ENCODE data around the gene PCP4L1.
A peak's percentile ranks its signal among the peaks of the same experiment; 100 is the strongest.
"Not testable (repeated sequence)": the region's sequence is repeated elsewhere in the genome, so short reads cannot be mapped to it uniquely, and the experiment has no call there.

Gene PCP4L1

DNA sequence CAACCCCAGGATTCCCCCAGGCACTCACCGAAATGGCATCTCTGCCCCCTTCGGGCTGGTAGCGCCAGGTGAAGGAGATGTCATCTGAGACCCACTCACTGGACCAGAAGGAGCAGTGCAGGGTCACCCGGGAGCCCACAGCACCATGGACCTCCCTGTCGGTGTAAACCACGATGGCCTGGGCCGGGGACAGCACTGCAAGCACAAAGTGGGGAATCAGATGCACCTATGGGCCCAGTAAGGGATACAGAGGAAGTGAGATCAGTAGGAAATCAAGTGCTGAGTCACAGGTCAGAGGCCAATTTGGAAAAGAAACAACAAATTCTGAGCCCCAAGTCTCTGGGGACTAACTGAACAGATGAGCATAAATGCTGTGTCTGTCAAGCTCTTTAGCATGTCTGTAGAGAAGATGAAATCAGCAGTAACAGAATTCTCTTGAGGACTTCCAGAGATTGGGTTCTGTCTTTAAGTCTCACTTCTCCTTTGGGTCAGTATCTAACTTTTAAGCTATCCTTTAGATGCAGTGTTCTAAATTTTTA, 48.8 kb downstream of the PCP4L1 start:
- TF ChIP-seq, protein P1, sequence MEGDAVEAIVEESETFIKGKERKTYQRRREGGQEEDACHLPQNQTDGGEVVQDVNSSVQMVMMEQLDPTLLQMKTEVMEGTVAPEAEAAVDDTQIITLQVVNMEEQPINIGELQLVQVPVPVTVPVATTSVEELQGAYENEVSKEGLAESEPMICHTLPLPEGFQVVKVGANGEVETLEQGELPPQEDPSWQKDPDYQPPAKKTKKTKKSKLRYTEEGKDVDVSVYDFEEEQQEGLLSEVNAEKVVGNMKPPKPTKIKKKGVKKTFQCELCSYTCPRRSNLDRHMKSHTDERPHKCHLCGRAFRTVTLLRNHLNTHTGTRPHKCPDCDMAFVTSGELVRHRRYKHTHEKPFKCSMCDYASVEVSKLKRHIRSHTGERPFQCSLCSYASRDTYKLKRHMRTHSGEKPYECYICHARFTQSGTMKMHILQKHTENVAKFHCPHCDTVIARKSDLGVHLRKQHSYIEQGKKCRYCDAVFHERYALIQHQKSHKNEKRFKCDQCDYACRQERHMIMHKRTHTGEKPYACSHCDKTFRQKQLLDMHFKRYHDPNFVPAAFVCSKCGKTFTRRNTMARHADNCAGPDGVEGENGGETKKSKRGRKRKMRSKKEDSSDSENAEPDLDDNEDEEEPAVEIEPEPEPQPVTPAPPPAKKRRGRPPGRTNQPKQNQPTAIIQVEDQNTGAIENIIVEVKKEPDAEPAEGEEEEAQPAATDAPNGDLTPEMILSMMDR (conservative IDR thresholded peaks at IDR 0.05; ENCODE audit: low read depth, low read length), result no peak
- DNase-seq (ENCODE audit: low read depth), result peak; percentile 87
- H3K4me3 ChIP-seq (ENCODE audit: low read depth, low read length), result peak overlapping the region; percentile 19

DNA sequence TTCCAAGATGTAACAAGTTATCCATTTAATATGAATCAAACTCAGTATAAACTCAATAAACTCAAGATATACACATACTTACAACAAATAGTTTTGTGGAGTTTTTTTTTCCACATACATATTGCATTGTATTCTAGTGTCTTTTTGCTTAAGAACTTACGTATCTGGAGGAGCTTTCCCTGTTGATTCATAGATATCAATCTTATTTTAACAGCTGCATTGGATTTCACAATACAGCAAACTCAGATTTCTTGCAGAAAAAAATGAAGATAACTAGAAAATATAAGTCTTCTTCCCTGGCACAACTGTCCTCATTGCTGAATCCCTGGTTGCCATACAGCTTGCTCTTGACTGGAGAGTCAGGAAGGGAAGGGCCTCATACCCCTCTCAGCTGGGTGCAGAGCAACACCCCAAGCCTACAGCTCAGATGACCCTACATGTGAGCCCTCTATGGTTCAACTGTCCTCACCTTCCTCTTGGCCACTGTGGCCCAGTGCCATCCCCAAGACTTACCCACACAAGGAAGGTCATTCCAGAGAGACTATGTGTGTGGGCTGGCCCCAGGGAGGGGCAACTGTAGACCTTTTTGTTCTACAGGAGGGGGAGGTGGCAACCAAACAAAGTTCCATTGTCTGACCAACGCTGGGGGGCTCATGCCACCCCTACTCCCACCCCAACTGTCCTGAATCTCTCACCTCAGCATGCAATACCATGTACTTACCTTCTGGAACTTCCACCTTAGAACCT, 49.5 kb downstream of the PCP4L1 start:
- H3K4me3 ChIP-seq (ENCODE audit: low read depth, low read length), result no peak overlapping the region
- TF ChIP-seq, protein P1 (conservative IDR thresholded peaks at IDR 0.05; ENCODE audit: low read depth, low read length), result no peak
- peak; percentile 54 for DNase-seq (ENCODE audit: low read depth)

DNA sequence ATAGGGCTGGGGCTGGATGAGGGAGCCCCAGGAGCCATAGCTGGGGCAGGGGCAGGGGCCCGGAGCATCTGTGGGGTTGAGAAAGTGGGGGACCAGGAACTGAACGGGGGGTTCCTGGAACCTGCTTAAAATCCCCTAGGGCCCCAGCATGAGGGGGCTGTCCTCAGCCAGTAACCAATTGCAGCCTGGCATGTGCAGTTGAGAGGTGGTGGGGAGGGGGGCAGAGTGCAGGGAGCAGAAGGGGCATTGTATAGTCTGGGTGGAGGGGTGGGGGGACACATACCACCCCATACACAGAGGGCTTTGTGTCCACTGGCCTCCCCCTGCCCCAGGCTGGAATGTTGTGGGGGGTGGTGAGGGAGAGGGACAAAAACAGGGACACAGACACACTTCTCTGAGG, 51.3 kb downstream of the PCP4L1 start, which contains the start of gene MPZ:
Gene MPZ, minus strand, starts transcription at position 101 of the 400 bp plus-strand sequence. Its CDS starts 63 bp downstream, at position 38.
- H3K4me3 ChIP-seq (ENCODE audit: low read depth, low read length), result no peak within 1 kb of the TSS

DNA sequence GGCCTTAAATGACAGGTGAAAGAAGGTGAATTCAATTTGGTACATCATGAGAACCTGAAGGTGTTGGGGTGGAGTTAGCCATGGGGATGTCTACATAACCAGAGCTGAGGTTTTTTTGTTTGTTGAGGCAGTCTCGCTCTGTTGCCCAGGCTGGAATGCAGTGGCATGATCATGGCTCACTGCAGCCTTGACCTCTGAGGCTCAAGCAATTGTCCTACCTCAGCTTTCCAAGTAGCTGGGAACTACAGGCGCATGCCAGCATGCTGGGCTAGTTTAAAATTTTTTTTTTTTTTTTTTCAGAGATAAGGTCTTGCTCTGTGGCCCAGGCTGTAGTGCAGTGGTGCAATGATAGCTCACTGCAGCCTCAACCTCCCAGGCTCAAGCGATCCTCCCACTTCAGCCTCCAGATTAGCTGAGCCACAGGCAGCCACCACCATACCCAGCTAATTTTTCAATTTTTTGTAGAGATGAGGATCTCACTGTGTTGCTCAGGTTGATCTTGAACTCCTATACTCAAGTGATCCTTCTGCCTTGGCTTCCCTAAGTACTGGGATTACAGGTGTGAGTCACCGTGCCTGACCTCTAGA, 53.1 kb downstream of the PCP4L1 start:
- TF ChIP-seq, protein P1 (conservative IDR thresholded peaks at IDR 0.05; ENCODE audit: low read depth, low read length), result no peak
- DNase-seq (ENCODE audit: low read depth), result no peak
- H3K4me3 ChIP-seq (ENCODE audit: low read depth, low read length), result no peak overlapping the region

More for the DNA sequence above, 51.3 kb downstream of the PCP4L1 start, which contains the start of gene MPZ:
- TF ChIP-seq, protein P1 (conservative IDR thresholded peaks at IDR 0.05; ENCODE audit: low read depth, low read length), result no peak
- no peak for DNase-seq (ENCODE audit: low read depth)

DNA sequence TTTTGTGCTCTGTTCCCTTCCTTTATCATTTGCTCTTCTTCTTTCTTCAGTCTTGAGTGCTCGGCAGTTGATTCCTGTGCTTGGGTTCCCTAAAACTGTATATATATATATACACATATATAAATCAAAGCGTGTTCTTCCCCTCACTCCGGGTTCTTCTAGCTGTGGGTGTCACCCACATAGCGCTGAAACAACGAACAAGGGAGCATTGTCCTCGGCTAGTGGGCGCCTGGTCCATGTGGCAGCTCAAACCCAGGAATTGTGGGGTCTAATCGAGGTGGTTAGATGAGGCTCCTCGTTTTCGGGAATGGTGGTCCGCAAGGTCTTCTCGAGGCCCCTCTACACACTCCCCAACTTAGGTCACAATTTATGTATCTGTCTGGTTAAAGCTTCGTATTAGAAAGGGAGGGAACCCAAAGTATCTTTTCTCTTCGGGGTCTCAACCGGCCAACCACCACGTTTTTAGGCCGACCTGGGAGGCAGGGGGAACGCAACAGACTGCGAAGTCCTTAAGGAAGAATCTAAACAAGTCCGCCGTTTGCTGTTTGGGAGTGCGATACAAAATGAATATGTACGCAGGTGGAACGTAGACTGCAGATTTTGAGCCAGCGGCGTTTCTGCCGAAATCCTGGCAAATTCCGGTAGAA, 55.1 kb downstream of the PCP4L1 start:
- TF ChIP-seq, protein P1 (conservative IDR thresholded peaks at IDR 0.05; ENCODE audit: low read depth, low read length), result no peak
- no peak for DNase-seq (ENCODE audit: low read depth)

DNA sequence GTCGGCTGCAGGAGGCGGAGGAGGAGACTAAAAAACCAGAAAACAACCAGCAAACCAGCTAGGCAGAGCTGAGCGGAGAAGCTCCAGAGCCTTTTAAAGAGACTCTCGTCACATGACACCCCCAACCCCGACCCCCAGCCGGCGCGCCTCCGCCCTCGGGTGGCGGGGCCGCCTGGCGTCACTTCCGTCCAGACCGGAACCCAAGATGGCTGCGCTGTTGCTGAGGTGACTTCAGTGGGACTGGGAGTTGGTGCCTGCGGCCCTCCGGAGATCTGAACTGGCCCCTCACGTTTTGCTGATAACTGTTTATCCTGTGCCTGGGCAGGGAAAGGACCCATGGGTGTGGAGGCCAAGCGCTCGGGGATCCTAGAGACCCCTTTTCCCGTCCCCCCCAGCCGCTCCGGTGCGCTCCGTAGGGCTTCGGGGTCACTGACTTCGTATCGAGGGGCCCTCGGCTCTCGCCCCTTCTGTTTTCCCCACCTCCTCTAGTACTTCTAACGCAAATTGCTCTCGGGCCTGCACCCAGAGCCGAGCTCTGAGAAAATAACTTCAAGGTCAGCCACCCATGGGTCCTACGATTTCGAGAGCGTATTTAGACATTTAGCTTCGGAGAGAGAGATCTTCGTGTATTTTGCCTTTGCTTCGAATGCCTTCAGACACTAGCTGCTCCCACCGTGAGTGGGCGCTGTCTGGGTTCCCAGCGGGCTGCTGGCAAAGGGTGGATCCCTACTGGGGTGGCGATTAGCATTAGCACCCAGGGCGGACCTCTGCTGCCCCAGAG, 55.8 kb downstream of the PCP4L1 start, which contains the start of gene SDHC:
Gene SDHC, plus strand, starts transcription at position 181 of the 781 bp plus-strand sequence. Its CDS starts 25 bp downstream, at position 206.
- H3K4me3 ChIP-seq (ENCODE audit: low read depth, low read length), result peak within 1 kb of the TSS; percentile 97
- TF ChIP-seq, protein P1 (conservative IDR thresholded peaks at IDR 0.05; ENCODE audit: low read depth, low read length), result peak; percentile 69
- peak; percentile 96 for DNase-seq (ENCODE audit: low read depth)

More for the DNA sequence above, 55.1 kb downstream of the PCP4L1 start:
- peak overlapping the region; percentile 97 for H3K4me3 ChIP-seq (ENCODE audit: low read depth, low read length)

DNA sequence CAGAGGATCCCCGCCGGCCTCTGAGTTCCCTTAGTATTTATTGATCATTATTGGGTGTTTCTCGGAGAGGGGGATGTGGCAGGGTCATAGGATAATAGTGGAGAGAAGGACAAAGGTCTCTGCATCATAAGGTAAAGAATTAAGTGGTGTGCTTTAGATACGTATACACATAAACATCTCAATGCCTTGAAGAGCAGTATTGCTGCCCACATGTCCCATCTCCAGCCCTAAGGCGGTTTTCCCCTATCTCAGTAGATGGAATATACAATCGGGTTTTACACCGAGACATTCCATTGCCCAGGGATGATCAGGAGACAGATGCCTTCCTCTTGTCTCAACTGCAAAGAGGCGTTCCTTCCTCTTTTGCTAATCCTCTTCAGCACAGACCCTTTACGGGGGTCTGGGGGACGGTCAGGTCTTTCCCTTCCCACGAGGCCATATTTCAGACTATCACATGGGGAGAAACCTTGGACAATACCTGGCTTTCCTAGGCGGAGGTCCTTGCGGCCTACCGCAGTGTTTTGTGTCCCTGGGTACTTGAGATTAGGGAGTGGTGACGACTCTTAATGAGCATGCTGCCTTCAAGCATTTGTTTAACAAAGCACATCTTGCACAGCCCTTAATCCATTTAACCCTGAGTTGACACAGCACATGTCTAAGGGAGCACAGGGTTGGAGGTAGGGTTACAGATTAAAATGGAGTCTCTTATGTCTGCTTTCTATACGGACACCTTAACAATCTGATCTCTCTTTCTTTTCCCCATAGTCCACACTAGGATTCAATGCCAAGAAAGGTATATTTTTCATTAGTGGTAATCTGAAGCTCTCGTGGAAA, 57.5 kb downstream of the PCP4L1 start:
- DNase-seq (ENCODE audit: low read depth); H3K4me3 ChIP-seq (ENCODE audit: low read depth, low read length): not testable (repeated sequence)
